CD8-positive, alpha-beta memory T cell (primary cell): Measurements from ENCODE around the gene ATXN1. TPM values are rescaled to one million over a fixed set of nuclear protein-coding genes. Genes with fewer than 3 reads are reported as not detected.
"Not testable (repeated sequence)": the region's sequence is repeated elsewhere in the genome, so short reads cannot be mapped to it uniquely, and the experiment has no call there.

ENCODE experiments used
- CTCF ChIA-PET: fragments of 350-600 bp; sonication (Branson Sonifier 250); formaldehyde crosslinking; loops from one replicate; lab custom pipeline; 2021; ENCODE audit warnings: antibody characterized with exemption; lab: Charles Lee
- POLR2A ChIA-PET: fragments of 350-600 bp; sonication (Branson Sonifier 250); formaldehyde crosslinking; loops from one replicate; lab custom pipeline; 2021; ENCODE audit warnings: antibody characterized with exemption; lab: Charles Lee
- DNase-seq, 5 donors: peaks; one replicate each; pipeline versions ENCODE4 v3.0.0 to v3.0.0-alpha.2; 2020 to 2022; ENCODE audit warnings: mixed read lengths in 1 of 5
- H3K27ac ChIP-seq: one replicate; pipeline ENCODE4 v1.7.0; 2013; ENCODE audit warnings: low read depth, mild to moderate bottlenecking, low read length, moderate library complexity
- H3K27me3 ChIP-seq: 2 replicates; pipeline ENCODE4 v1.7.0; 2013; ENCODE audit warnings: low read length, mild to moderate bottlenecking; ENCODE audit not compliant: insufficient read depth, poor library complexity, severe bottlenecking
- H3K36me3 ChIP-seq: 2 replicates; pipeline ENCODE4 v1.7.0; 2013; ENCODE audit warnings: mild to moderate bottlenecking, low read length, moderate library complexity; ENCODE audit not compliant: insufficient read depth
- H3K4me1 ChIP-seq: 2 replicates; pipeline ENCODE4 v1.7.0; 2013; ENCODE audit warnings: mild to moderate bottlenecking, low read length, moderate library complexity; ENCODE audit not compliant: insufficient read depth
- H3K4me3 ChIP-seq: 2 replicates; pipeline ENCODE4 v1.7.0; 2013; ENCODE audit warnings: mild to moderate bottlenecking, low read length
- H3K9me3 ChIP-seq: 2 replicates; pipeline ENCODE4 v1.7.0; 2013; ENCODE audit warnings: mild to moderate bottlenecking, low read length
- H3K27ac Mint-ChIP-seq, 8 donors: one replicate each; pipeline ENCODE4 v1.8.0; 2020 to 2021; ENCODE audit warnings: mixed read lengths in 8 of 8, mild to moderate bottlenecking in 6 of 8, inconsistent platforms in 3 of 8, moderate library complexity in 3 of 8
- H3K27me3 Mint-ChIP-seq, 2 donors: one replicate each; pipeline ENCODE4 v1.8.0; 2020 to 2021; ENCODE audit warnings: mixed read lengths in 2 of 2, mild to moderate bottlenecking in 1 of 2, moderate library complexity in 1 of 2
- H3K36me3 Mint-ChIP-seq, 3 donors: one replicate each; pipeline ENCODE4 v1.8.0; 2020 to 2021; ENCODE audit warnings: mixed read lengths in 3 of 3, inconsistent platforms in 1 of 3, mild to moderate bottlenecking in 1 of 3
- H3K4me1 Mint-ChIP-seq, 3 donors: one replicate each; pipeline ENCODE4 v1.8.0; 2020 to 2021; ENCODE audit warnings: mixed read lengths in 3 of 3, inconsistent platforms in 1 of 3, mild to moderate bottlenecking in 1 of 3
- H3K4me3 Mint-ChIP-seq, 7 donors: one replicate each; pipeline ENCODE4 v1.8.0; 2020 to 2021; ENCODE audit warnings: mixed read lengths in 7 of 7, mild to moderate bottlenecking in 6 of 7, moderate library complexity in 4 of 7, inconsistent platforms in 2 of 7
- H3K9me3 Mint-ChIP-seq, 5 donors: one replicate each; pipeline ENCODE4 v1.8.0; 2020 to 2022; ENCODE audit warnings: mixed read lengths in 5 of 5, mild to moderate bottlenecking in 3 of 5, moderate library complexity in 2 of 5, inconsistent platforms in 1 of 5
- polyA plus RNA-seq: library from polyadenylated mRNA; unstranded; fragments of 300-500 nt; fragmentation: Illumina TruSeq; gene quantifications from one replicate; pipeline ENCODE4 v1.2.3, GENCODE V29; 2021
- total RNA-seq, 2 experiments: library from RNA; stranded (reverse); gene quantifications; one replicate each; pipeline ENCODE4 v1.2.3, GENCODE V29; 2021

ATXN1 gene
- total and polyA plus RNA-seq, 3 experiments from 2014 or later: 20.0 to 114 (median 111) TPM

DNA sequence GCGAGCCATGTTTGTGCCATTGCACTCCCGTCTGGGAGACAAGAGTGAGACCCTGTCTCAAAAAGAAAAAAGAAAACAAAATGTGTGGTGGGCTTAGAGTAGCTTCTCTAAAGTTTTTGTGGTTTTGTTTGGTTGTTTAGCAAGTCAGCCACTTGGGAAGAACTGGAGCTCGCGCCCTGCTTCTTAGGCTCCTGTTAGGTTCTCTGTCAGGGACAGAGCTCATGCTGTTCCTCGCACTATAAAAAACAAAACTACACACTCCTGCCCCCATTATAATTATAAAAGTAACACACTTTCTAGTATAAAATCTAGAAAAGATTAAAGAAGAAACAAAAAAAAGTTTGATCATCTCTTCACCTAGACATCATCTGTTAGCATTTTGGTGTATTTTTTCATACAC, 489.8 kb downstream of the ATXN1 start:
- DNase-seq: no peak
- Mint-ChIP-seq H3K9me3 (no peaks in the 10 kb centered on the region), H3K27me3 (peaks cover 5 to 7% of the 10 kb centered on the region in 2 donors), H3K27ac (no peak overlapping the region), H3K36me3 (no peaks in the 10 kb centered on the region), H3K4me1 (no peaks in the 10 kb centered on the region), H3K4me3 (no peak overlapping the region)
- ChIA-PET POLR2A (no interaction called here), CTCF (no interaction called here)
- H3K4me1 ChIP-seq: no peaks in the 10 kb centered on the region
- H3K36me3 ChIP-seq: no peaks in the 10 kb centered on the region
- no peak overlapping the region for H3K4me3 ChIP-seq
- H3K27me3 ChIP-seq: no peaks in the 10 kb centered on the region
- H3K9me3 ChIP-seq: no peaks in the 10 kb centered on the region
- no peak overlapping the region for H3K27ac ChIP-seq

DNA sequence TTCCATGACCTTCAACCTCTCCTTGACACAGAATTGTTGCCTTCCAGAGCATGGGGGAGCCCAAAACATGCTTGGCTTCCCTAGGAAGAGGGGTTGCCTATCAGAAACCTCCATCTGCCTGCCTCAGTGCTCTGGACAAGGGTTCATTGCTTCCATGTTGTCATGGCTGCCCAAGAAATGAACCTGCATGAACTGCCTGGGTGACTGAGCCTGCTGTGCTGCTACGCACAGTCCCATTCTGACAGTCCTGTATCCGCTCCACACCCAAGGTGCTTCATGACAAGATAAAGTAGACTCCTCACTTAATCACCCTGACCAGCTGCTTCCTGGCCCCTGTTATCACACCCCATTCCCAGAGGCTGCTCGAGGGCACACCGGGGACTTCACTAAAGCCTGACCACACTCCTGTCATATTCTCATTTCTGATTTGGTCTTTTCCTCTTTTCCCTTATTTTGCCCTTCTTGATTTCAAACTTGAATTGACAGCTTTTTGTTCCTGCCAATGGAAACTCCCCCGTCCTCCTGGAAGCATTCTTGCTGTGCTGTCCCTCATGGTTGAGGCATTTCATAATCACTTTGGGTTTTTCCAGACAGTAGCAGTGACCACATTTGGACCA, 491.0 kb downstream of the ATXN1 start:
- no peaks in the 10 kb centered on the region for H3K9me3 ChIP-seq
- CTCF ChIA-PET: no interaction called here
- no peak overlapping the region for H3K4me3 ChIP-seq
- H3K4me1 ChIP-seq: no peaks in the 10 kb centered on the region
- Mint-ChIP-seq H3K4me3 (no peak overlapping the region), H3K4me1 (no peaks in the 10 kb centered on the region), H3K36me3 (no peaks in the 10 kb centered on the region), H3K27ac (no peak overlapping the region), H3K9me3 (no peaks in the 10 kb centered on the region), H3K27me3 (peaks cover 5 to 12% of the 10 kb centered on the region in 2 donors)
- H3K27ac ChIP-seq: peak overlapping the region; percentile 41
- no peak for DNase-seq
- no peaks in the 10 kb centered on the region for H3K27me3 ChIP-seq
- POLR2A ChIA-PET: no interaction called here
- H3K36me3 ChIP-seq: no peaks in the 10 kb centered on the region

DNA sequence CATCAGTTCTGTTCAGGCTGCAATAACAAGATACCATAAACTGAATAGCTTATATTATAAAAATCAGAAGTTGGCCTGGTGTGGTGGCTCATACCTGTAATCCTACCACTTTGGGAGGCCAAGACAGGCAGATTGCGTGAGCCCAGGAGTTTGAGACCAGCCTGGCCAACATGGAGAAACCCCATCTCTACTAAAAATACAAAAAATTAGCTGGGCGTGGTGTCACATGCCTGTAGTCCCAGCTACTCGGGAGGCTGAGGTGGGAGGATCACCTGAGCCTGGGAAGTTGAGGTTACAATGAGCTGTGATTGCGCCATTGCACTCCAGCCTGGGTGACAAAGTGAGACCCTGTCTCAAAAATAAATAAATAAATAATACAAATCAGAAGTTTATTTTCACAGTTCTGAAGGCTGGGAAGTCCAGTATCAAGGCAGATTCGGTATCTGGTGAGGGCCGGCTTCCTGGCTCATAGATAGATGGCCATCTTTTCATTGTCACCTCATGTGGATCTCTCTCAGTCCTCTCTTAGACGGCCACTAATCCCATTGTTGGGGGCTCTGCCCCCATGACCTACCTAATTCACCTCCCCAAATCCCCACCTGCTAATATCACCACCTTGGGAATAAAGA, 491.7 kb downstream of the ATXN1 start:
- H3K4me3 ChIP-seq, H3K4me3 Mint-ChIP-seq, POLR2A ChIA-PET: not testable (repeated sequence)

DNA sequence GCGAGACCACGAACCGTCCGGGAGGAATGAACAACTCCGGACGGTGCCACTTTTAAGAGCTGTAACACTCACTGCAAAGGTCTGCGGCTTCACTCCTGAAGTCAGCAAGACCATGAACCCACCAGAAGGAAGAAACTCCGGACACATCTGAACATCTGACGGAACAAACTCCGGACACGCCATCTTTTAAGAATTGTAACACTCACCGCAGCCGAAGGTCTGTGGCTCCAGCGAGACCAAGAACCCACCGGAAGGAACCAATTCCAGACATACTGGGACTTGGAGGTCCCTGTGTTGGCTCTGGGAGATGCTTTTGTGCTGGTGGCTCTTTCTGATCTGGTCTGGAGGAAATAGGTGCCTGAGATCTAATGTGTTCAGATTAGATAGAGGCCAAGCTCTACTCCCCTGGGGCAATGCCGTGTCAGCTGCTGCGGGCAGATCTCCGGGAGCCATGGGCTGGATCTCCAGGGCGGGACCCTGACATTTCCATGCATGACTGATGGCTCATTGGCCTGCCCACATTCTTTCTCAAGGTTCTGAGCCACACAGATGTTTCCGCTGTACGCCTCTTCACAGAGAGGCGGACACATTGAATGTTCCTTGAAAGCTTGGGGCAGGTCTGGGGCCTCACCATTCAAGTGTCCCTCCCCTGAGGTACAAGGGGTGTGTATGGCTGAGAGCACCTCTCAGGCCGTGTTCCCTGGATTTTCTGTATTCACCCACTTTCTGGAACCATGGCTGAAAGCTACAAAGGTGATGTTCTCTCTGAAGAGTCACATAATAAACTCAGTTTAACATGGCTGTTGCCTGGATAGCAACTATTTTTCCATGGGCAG, 493.6 kb downstream of the ATXN1 start:
- H3K4me1 Mint-ChIP-seq: no peaks in the 10 kb centered on the region
- no peak overlapping the region for H3K27ac Mint-ChIP-seq
- Histone ChIP-seq H3K9me3 (no peaks in the 10 kb centered on the region), H3K36me3 (no peaks in the 10 kb centered on the region), H3K27ac (peak overlapping the region; percentile 76), H3K27me3 (no peaks in the 10 kb centered on the region), H3K4me3 (no peak overlapping the region), H3K4me1 (no peaks in the 10 kb centered on the region)
- H3K36me3 Mint-ChIP-seq: no peaks in the 10 kb centered on the region
- peaks cover 5 to 10% of the 10 kb centered on the region in 2 donors for H3K27me3 Mint-ChIP-seq
- CTCF ChIA-PET: interaction anchor here (1.5 kb wide), 1 partner anchor 7 kb away, joined by 3 read pairs; no protein-coding TSS in a partner anchor
- DNase-seq: no peak
- no peak overlapping the region for H3K4me3 Mint-ChIP-seq
- POLR2A ChIA-PET: no interaction called here
- no peaks in the 10 kb centered on the region for H3K9me3 Mint-ChIP-seq

More for the DNA sequence above, 491.7 kb downstream of the ATXN1 start:
- H3K4me1 Mint-ChIP-seq, H3K9me3 ChIP-seq, H3K36me3 ChIP-seq, H3K9me3 Mint-ChIP-seq, H3K36me3 Mint-ChIP-seq, H3K27me3 ChIP-seq, DNase-seq, H3K4me1 ChIP-seq, CTCF ChIA-PET, H3K27ac Mint-ChIP-seq: not testable (repeated sequence)
- peak overlapping the region; percentile 41 for H3K27ac ChIP-seq
- peaks cover 5 to 12% of the 10 kb centered on the region in 2 donors for H3K27me3 Mint-ChIP-seq

DNA sequence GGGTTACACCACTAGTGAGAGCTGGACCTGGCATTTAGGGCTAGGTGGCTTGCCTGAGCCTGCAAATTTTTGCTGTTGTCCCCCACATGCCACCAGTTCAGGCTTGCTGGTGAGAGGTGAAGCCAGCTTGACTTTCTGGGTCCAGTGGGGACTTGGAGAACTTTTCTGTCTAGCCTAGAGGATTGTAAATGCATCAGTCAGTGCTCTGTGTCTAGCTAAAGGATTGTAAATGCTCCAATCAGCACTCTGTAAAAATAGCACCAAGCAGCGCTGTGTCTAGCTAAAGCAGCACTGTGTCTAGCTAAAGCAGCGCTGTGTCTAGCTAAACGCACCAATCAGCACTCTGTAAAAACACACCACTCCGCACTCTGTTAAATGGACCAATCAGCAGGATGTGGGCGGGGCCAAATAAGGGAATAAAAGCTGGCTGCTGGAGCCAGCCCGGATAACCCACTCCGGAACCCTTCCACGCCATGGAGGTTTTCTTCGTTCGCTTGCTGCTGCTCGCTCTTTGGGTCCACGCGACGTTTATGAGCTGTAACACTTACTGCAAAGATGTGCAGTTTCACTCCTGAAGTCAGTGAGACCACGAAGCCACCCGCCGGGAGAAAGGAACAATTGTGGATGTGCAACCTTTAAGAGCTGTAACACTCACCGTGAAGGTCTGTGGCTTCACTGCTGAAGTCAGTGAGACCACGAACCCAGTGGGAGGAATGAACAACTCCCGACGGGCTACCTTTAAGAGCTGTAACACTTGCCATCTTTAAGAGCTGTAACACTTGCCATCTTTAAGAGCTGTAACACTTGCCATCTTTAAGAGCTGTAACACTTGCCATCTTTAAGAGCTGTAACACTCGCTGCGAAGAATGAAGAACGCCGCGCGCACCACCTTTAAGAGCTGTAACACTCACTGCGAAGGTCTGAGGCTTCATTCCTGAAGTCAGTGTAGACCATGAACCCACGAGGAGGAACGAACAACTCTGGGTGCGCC, 495.6 kb downstream of the ATXN1 start:
- Histone ChIP-seq H3K4me3 (no peak overlapping the region), H3K27me3 (no peaks in the 10 kb centered on the region), H3K9me3 (no peaks in the 10 kb centered on the region), H3K4me1 (no peaks in the 10 kb centered on the region), H3K27ac (peak overlapping the region; percentile 76), H3K36me3 (no peaks in the 10 kb centered on the region)
- Mint-ChIP-seq H3K27me3 (peaks cover 5 to 7% of the 10 kb centered on the region in 2 donors), H3K4me1 (no peaks in the 10 kb centered on the region), H3K27ac (no peak overlapping the region), H3K9me3 (no peaks in the 10 kb centered on the region), H3K36me3 (no peaks in the 10 kb centered on the region), H3K4me3 (no peak overlapping the region)
- ChIA-PET CTCF (interaction anchor here (1.5 kb wide), 1 partner anchor 9 kb away, joined by 3 read pairs; no protein-coding TSS in a partner anchor), POLR2A (interaction anchor here (0.6 kb wide), 1 partner anchor 585 kb away, joined by 10 read pairs; no protein-coding TSS in a partner anchor)
- no peak for DNase-seq

DNA sequence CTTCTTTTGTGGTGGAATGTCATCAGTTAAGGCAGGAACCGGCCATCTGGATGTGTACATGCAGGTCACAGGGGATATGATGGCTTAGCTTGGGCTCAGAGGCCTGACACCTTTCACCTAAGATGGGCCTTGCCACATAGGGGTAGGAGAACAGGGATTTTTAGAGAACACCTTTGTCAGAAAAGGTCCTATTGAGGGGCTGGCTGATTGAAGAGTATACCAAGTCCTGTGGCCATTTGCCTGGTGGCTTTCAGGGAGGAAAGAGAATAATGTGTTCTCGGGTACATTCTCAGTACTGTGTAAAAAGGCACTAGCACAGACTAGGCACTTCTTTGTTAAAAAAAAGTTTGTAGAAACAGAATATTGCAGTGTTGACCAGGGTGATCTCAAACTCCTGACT, 496.5 kb downstream of the ATXN1 start:
- Mint-ChIP-seq H3K36me3 (no peaks in the 10 kb centered on the region), H3K27me3 (peaks cover 5 to 6% of the 10 kb centered on the region in 2 donors), H3K27ac (no peak overlapping the region), H3K4me1 (no peaks in the 10 kb centered on the region), H3K9me3 (no peaks in the 10 kb centered on the region), H3K4me3 (no peak overlapping the region)
- H3K9me3 ChIP-seq: no peaks in the 10 kb centered on the region
- CTCF ChIA-PET: no interaction called here
- peak overlapping the region; percentile 70 for H3K27ac ChIP-seq
- no peak overlapping the region for H3K4me3 ChIP-seq
- H3K4me1 ChIP-seq: no peaks in the 10 kb centered on the region
- POLR2A ChIA-PET: no interaction called here
- no peak for DNase-seq
- H3K36me3 ChIP-seq: no peaks in the 10 kb centered on the region
- H3K27me3 ChIP-seq: no peaks in the 10 kb centered on the region

DNA sequence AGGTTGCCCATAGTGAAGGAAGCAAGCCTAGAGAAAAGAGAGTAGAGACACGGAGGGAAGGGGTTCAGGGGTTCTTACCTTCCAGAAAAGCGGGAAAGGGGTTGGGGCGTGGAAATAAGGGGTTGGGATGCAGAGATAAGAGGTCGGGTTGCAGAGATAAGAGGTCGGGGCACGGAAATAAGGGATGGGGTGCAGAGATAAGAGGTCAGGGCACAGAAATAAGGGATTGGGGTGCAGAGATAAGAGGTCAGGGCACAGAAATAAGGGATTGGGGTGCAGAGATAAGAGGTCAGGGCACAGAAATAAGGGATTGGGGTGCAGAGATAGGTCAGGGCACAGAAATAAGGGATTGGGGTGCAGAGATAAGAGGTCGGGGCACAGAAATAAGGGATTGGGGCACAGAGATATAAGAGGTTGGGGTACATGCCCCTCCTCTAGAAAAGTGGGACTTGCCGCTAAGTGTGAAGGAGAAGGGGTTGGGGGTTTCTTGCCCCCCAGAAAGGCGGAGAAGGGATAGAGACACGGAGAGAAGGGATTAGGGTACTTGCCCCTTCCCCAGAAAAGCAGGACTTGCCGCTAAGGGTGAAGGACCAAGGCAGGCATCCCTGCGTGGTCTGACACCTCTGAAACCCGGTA, 497.7 kb downstream of the ATXN1 start:
- H3K4me3 Mint-ChIP-seq, H3K36me3 Mint-ChIP-seq, H3K9me3 Mint-ChIP-seq, H3K27ac Mint-ChIP-seq, H3K4me1 Mint-ChIP-seq, H3K27me3 Mint-ChIP-seq, H3K4me1 ChIP-seq, H3K9me3 ChIP-seq, H3K36me3 ChIP-seq, CTCF ChIA-PET, H3K27ac ChIP-seq, H3K4me3 ChIP-seq, POLR2A ChIA-PET, DNase-seq, H3K27me3 ChIP-seq: not testable (repeated sequence)
